Neural progenitor cell (in vitro differentiated cells): ENCODE measurements around the gene ITGA2. TPM values are rescaled to one million over a fixed set of nuclear protein-coding genes. Genes with fewer than 3 reads are reported as not detected.

Source experiments
- DNase-seq: peaks from one replicate; pipeline ENCODE4 v3.0.0-alpha.2; 2016; ENCODE audit warnings: low spot score
- H2AFZ ChIP-seq: fragments of 200-600 bp; sonication (generic); replicated peaks from 2 replicates; pipeline ENCODE4 v1.6.1; 2016; ENCODE audit warnings: antibody characterized with exemption
- H3F3A ChIP-seq: fragments of 200-600 bp; sonication (generic); 2 replicates; pipeline ENCODE4 v1.6.1; 2016; ENCODE audit warnings: antibody characterized with exemption, low read depth
- H3K27ac ChIP-seq: fragments of 200-600 bp; sonication (generic); 2 replicates; pipeline ENCODE4 v1.5.1; 2016; ENCODE audit warnings: mild to moderate bottlenecking
- H3K27me3 ChIP-seq: fragments of 200-600 bp; sonication (generic); 2 replicates; pipeline ENCODE4 v1.6.1; 2016; ENCODE audit warnings: mild to moderate bottlenecking, moderate library complexity
- H3K36me3 ChIP-seq: fragments of 200-600 bp; sonication (generic); 2 replicates; pipeline ENCODE4 v1.5.1; 2016
- H3K4me1 ChIP-seq: fragments of 200-600 bp; sonication (generic); 2 replicates; pipeline ENCODE4 v1.6.1; 2016; ENCODE audit warnings: mixed run types
- H3K4me2 ChIP-seq: fragments of 200-600 bp; sonication (generic); 2 replicates; pipeline ENCODE4 v1.6.1; 2016
- H3K4me3 ChIP-seq: fragments of 200-600 bp; sonication (generic); 2 replicates; pipeline ENCODE4 v1.5.1; 2016
- H3K79me2 ChIP-seq: fragments of 200-600 bp; sonication (generic); 2 replicates; pipeline ENCODE4 v1.6.1; 2016; ENCODE audit warnings: low read depth
- H3K9ac ChIP-seq: fragments of 200-600 bp; sonication (generic); 2 replicates; pipeline ENCODE4 v1.6.1; 2016
- H3K9me3 ChIP-seq: fragments of 200-600 bp; sonication (generic); 2 replicates; pipeline ENCODE4 v1.5.1; 2016; ENCODE audit warnings: low read depth
- H4K20me1 ChIP-seq: fragments of 200-600 bp; sonication (generic); 2 replicates; pipeline ENCODE4 v1.6.1; 2016; ENCODE audit warnings: low read depth
- H3K27ac Mint-ChIP-seq: 3 replicates; pipeline ENCODE4 v1.8.0; 2021; ENCODE audit warnings: mixed read lengths
- H3K27me3 Mint-ChIP-seq: 2 replicates; pipeline ENCODE4 v1.8.0; 2022; ENCODE audit warnings: low read depth, mild to moderate bottlenecking, inconsistent platforms, moderate library complexity, mixed read lengths; ENCODE audit not compliant: insufficient read depth
- H3K36me3 Mint-ChIP-seq: 3 replicates; pipeline ENCODE4 v1.8.0; 2021; ENCODE audit warnings: mixed read lengths
- H3K4me1 Mint-ChIP-seq: 3 replicates; pipeline ENCODE4 v1.8.0; 2021; ENCODE audit warnings: mixed read lengths
- H3K4me3 Mint-ChIP-seq: 3 replicates; pipeline ENCODE4 v1.8.0; 2021; ENCODE audit warnings: mild to moderate bottlenecking, moderate library complexity, mixed read lengths
- H3K9me3 Mint-ChIP-seq: 3 replicates; pipeline ENCODE4 v1.8.0; 2020; ENCODE audit warnings: mixed read lengths
- CTCF ChIP-seq: fragments of 200-600 bp; sonication (generic); IDR thresholded peaks from 2 replicates; pipeline ENCODE4 v1.5.1; 2017; ENCODE audit warnings: antibody characterized with exemption, mild to moderate bottlenecking
- EZH2 ChIP-seq: fragments of 200-600 bp; sonication (generic); IDR thresholded peaks from 2 replicates; pipeline ENCODE4 v1.6.1; 2017; ENCODE audit warnings: antibody characterized with exemption, mild to moderate bottlenecking, moderate library complexity
- EZH2phosphoT487 ChIP-seq: fragments of 200-600 bp; sonication (generic); IDR thresholded peaks from 2 replicates; pipeline ENCODE4 v1.6.1; 2017; ENCODE audit warnings: antibody characterized with exemption
- total RNA-seq: library from RNA; depleted of rRNA; stranded (reverse); fragments of >200 nt; gene quantifications from 2 replicates; pipeline ENCODE4 v1.2.3, GENCODE V29; 2015; ENCODE audit warnings: low replicate concordance

The ITGA2 gene
- 2.5 and 2.6 TPM in 2 replicates for total RNA-seq

DNA sequence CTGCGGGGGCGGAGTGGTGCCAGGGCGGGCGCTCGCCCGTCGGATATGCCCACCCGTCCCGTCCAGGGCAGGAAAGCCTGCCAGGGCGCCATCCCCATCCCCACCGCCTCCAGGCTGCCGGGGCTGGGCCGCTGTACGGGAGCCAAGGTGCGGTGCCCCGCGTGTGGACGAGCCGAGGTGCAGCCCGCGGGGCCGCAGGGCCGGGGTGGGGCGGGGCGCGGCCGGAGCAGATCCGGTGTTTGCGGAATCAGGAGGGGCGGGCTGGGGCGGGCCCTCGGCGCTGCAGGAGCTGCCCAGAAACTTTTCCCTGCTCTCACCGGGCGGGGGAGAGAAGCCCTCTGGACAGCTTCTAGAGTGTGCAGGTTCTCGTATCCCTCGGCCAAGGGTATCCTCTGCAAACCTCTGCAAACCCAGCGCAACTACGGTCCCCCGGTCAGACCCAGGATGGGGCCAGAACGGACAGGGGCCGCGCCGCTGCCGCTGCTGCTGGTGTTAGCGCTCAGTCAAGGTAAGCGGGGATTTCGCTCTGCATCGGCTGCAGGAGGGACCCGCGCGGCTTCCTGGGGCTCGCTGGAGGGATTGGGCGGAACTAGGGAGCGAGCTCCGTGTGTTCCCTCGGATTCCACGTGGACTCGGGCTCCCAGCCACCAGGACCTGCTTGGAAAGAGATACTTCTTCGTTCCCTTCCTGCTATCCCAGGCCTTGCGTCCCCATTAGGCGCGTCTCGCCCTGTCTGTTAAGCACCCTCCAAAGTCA, at the start of gene ITGA2:
ITGA2 (plus strand) TSS at position 328 of the 756 bp plus-strand sequence; CDS start at position 445, 117 bp downstream.
- peak; percentile 69 for DNase-seq
- no peaks in the 10 kb centered on the region for H3K9me3 Mint-ChIP-seq
- Histone ChIP-seq H3K27me3 (peaks cover 45% of the 10 kb centered on the region), H3K4me2 (peak within 1 kb of the TSS; percentile 95), H2AFZ (peak within 1 kb of the TSS; percentile 94), H3K36me3 (no peaks in the 10 kb centered on the region), H3F3A (peaks cover 5% of the 10 kb centered on the region), H3K4me3 (peak within 1 kb of the TSS; percentile 69), H4K20me1 (no peaks in the 10 kb centered on the region), H3K79me2 (no peaks in the 10 kb centered on the region), H3K9ac (no peak within 1 kb of the TSS), H3K27ac (no peak within 1 kb of the TSS), H3K9me3 (no peaks in the 10 kb centered on the region), H3K4me1 (peaks cover 6% of the 10 kb centered on the region)
- peak within 1 kb of the TSS; percentile 88 for H3K4me3 Mint-ChIP-seq
- no peak within 1 kb of the TSS for H3K27ac Mint-ChIP-seq
- peaks cover 26% of the 10 kb centered on the region for H3K4me1 Mint-ChIP-seq
- TF ChIP-seq EZH2phosphoT487 (peak; percentile 66), CTCF (no peak), EZH2 (peak; percentile 54)
- H3K36me3 Mint-ChIP-seq, result peaks cover 3% of the 10 kb centered on the region
- H3K27me3 Mint-ChIP-seq, result peaks cover 3% of the 10 kb centered on the region

GRCh38 chr5:52943285-52943684, 45.9 kb upstream of the ITGA2 start:
- Mint-ChIP-seq H3K4me1 (no peaks in the 10 kb centered on the region), H3K27ac (no peak overlapping the region), H3K36me3 (no peaks in the 10 kb centered on the region), H3K4me3 (no peak overlapping the region), H3K9me3 (peaks cover 4% of the 10 kb centered on the region), H3K27me3 (peaks cover 2% of the 10 kb centered on the region)
- H3K79me2 ChIP-seq, result no peaks in the 10 kb centered on the region
- H3K27ac ChIP-seq, result no peak overlapping the region
- DNase-seq, result no peak
- no peaks in the 10 kb centered on the region for H3F3A ChIP-seq
- no peak overlapping the region for H2AFZ ChIP-seq
- no peaks in the 10 kb centered on the region for H3K27me3 ChIP-seq
- H3K9ac ChIP-seq, result no peak overlapping the region
- no peak overlapping the region for H3K4me2 ChIP-seq
- no peaks in the 10 kb centered on the region for H3K36me3 ChIP-seq
- TF ChIP-seq CTCF, result peak; percentile 11
- TF ChIP-seq EZH2phosphoT487, result no peak
- H4K20me1 ChIP-seq, result no peaks in the 10 kb centered on the region
- no peaks in the 10 kb centered on the region for H3K9me3 ChIP-seq
- no peak overlapping the region for H3K4me3 ChIP-seq
- no peaks in the 10 kb centered on the region for H3K4me1 ChIP-seq

- no peak for TF ChIP-seq CTCF
- TF ChIP-seq EZH2, result no peak
- TF ChIP-seq EZH2phosphoT487, result no peak
- H3K4me1 Mint-ChIP-seq, result no peaks in the 10 kb centered on the region
- Histone ChIP-seq H2AFZ (no peak overlapping the region), H3K4me3 (no peak overlapping the region), H3K4me2 (no peak overlapping the region), H3K27me3 (no peaks in the 10 kb centered on the region), H3K9me3 (no peaks in the 10 kb centered on the region), H3K9ac (no peak overlapping the region), H3F3A (no peaks in the 10 kb centered on the region), H3K27ac (no peak overlapping the region), H3K36me3 (no peaks in the 10 kb centered on the region), H4K20me1 (no peaks in the 10 kb centered on the region), H3K79me2 (no peaks in the 10 kb centered on the region), H3K4me1 (no peaks in the 10 kb centered on the region)
- H3K4me3 Mint-ChIP-seq, result no peak overlapping the region
- H3K9me3 Mint-ChIP-seq, result peaks cover 4% of the 10 kb centered on the region
- no peak for DNase-seq
- H3K27ac Mint-ChIP-seq, result no peak overlapping the region
- no peaks in the 10 kb centered on the region for H3K36me3 Mint-ChIP-seq
- H3K27me3 Mint-ChIP-seq, result peaks cover 2% of the 10 kb centered on the region
These were observed 45.3 kb upstream of the ITGA2 start for GRCh38 chr5:52943808-52944207.
